RWPE1 (cell line): ENCODE measurements around the gene DDX10.

Experiments used
- CTCF ChIA-PET: fragments of 350-600 bp; sonication (Branson Sonifier 250); formaldehyde crosslinking; extraction: SDS; loops from one replicate; lab custom pipeline; 2021; lab: Yijun Ruan, JAX
- POLR2A ChIA-PET: fragments of 400-600 bp; formaldehyde crosslinking; extraction: SDS; loops from one replicate; lab custom pipeline; 2020; ENCODE audit warnings: antibody characterized with exemption; ENCODE audit not compliant: low non-redundant PET; lab: Yijun Ruan, JAX
- DNase-seq: peaks from one replicate; pipeline ENCODE4 v3.0.0; 2012; ENCODE audit warnings: low spot score
- H3K27ac ChIP-seq: fragments of 450-650 bp; 2 replicates; pipeline ENCODE4 v1.5.1; 2017
- TF ChIP-seq, protein P1 (sequence below): fragments of 450-650 bp; conservative IDR thresholded peaks from 2 replicates; pipeline ENCODE4 v1.5.1; 2017; ENCODE audit warnings: low read depth, mild to moderate bottlenecking

DDX10 gene

DNA sequence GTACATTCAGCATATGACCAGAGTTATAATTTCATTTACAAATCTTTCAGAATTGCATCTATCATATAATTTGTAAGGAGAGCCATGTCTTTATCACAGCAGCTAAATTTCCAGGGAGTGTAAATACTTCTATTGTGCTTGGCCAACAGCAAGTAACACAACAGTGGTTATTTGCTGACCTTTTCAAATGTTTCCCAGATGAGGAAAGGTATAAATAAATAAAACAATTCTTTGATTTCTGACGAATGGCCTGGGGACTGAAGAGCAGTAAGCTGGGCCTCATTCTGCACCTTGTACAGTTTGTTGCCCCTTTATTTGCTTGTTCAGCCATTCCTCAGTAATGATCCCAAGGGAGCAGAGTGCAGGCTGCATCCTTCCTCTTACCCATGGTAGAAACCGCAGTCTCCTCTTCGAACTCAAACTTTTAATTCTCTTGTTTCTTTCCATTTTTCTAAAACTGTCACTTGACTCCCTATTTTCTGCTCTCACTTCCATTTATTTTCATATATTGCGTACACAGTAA, 132.8 kb downstream of the DDX10 start:
- H3K27ac ChIP-seq: no peak overlapping the region
- TF ChIP-seq, protein P1, sequence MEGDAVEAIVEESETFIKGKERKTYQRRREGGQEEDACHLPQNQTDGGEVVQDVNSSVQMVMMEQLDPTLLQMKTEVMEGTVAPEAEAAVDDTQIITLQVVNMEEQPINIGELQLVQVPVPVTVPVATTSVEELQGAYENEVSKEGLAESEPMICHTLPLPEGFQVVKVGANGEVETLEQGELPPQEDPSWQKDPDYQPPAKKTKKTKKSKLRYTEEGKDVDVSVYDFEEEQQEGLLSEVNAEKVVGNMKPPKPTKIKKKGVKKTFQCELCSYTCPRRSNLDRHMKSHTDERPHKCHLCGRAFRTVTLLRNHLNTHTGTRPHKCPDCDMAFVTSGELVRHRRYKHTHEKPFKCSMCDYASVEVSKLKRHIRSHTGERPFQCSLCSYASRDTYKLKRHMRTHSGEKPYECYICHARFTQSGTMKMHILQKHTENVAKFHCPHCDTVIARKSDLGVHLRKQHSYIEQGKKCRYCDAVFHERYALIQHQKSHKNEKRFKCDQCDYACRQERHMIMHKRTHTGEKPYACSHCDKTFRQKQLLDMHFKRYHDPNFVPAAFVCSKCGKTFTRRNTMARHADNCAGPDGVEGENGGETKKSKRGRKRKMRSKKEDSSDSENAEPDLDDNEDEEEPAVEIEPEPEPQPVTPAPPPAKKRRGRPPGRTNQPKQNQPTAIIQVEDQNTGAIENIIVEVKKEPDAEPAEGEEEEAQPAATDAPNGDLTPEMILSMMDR: no peak
- DNase-seq: no peak
- ChIA-PET POLR2A (no interaction called here), CTCF (no interaction called here)

DNA sequence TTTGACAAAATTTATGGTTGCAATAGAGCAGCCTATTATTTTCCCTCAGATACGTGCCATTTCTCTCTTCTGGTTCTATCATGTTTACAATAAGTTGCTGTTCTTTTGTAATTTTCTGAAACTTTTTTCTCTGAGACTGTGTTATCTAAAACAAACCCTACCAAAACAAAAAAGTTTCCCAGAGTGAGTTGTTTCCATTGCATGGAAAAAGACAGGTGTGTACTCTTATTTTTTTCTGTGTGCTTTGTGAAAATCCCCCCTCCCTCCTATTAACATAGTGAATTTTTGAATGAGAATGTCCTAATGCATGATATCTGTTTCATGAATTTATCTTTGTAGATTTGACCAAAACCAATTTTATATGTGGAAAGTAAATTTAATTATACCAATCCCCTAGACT, 137.6 kb downstream of the DDX10 start:
- ChIA-PET POLR2A (no interaction called here), CTCF (no interaction called here)
- no peak for DNase-seq
- H3K27ac ChIP-seq: no peak overlapping the region
- TF ChIP-seq, protein P1: no peak

DNA sequence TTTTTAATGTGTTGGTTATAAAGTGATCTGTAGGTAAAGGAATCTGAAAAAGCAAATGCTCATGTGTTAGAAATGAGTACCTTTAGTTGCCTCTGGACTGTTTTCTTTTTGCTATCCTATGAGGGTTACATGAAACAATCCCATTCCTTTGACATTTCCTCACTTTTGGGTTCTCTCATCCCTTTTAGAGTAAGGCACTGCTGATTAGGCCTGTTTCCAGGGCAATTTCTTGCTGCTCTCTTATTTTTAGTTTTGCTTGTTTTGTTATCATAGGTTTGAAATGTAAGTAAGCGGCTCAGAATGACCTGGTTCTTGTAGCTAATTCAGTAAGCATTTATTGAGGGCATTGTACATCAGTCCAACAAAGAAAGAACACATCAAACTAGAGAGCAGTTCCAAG, 138.9 kb downstream of the DDX10 start:
- H3K27ac ChIP-seq: no peak overlapping the region
- ChIA-PET POLR2A (no interaction called here), CTCF (no interaction called here)
- DNase-seq: no peak
- TF ChIP-seq, protein P1: no peak

DNA sequence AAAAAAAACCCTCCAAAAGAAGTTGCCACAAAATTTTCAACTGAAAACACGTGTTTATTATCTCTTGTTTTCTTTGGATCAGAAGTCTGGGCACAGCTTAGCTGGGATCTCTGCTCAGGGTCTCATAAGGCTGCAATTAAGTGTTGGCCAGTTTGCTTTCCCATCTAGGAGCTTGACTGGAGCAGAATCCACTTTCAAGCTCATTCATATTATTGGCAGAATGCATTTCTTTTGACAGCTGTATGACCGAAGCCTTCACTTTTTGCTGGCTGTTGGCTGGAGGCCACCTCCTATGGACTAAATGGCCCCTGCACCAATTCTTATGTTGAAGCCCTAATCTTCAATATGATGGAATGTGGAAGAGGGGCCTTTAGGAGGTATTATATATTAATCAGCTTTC, 139.6 kb downstream of the DDX10 start:
- H3K27ac ChIP-seq: no peak overlapping the region
- ChIA-PET POLR2A (no interaction called here), CTCF (no interaction called here)
- DNase-seq: no peak
- TF ChIP-seq, protein P1: no peak

DNA sequence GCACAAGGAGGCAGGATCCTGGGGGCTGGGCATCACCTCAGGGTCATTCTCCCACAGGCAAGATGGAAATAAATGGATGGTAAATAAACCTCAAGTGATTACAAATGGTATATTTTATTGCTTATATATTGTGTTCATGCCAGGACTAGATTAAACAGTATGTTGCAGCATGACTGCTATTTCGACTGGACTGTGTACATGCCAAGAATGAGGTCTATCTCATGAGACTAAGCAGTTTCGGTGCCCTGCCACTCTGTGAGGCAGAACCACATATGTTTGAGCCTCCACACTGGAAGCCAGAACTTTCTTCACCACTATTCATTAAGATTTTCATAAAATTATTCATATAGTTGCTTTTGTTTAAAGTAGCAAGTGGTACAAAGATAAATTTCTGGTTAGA, 140.2 kb downstream of the DDX10 start:
- no peak overlapping the region for H3K27ac ChIP-seq
- CTCF ChIA-PET: no interaction called here
- no peak for DNase-seq
- TF ChIP-seq, protein P1: no peak
- POLR2A ChIA-PET: no interaction called here

DNA sequence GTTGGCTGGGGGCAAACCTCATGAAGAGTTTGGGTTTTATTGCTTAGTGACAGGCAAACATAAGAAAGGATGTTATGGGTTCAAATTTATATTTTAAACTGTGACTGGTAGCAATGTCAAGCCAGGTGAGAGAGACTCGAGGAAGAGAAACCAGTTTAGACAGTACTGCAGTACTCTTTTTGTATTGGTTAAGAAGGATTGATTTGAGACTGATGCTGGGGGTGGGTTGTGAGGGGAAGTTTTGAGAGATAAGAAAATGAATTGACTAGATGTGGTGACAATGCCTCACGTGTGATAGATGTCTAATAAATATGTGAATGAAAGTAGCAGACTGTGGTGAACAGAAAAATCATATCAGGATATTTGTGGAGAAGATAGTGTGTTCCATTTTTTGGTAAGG, 142.4 kb downstream of the DDX10 start:
- TF ChIP-seq, protein P1: no peak
- CTCF ChIA-PET: no interaction called here
- POLR2A ChIA-PET: no interaction called here
- H3K27ac ChIP-seq: no peak overlapping the region
- DNase-seq: no peak

DNA sequence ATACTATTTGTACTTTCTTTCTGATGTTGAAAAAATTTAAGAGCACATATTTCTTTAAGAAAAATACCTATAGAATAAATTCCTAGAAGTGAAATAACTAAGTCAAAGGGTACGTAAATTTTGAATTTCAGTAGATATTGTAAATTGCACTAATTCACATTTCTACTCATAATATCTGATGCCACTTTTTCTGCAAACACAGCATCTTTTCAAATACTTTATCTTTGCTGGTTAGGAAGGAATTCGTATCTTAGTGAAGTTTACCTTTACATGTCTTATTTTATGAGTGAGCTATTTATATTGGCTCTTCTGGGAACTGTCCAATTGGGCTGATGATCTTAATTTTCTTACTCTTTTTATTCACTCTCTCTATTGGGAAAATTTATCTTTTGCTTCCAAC, 148.2 kb downstream of the DDX10 start:
- TF ChIP-seq, protein P1: no peak
- no peak for DNase-seq
- CTCF ChIA-PET: interaction anchor here (0.7 kb wide), 1 partner anchor 54 kb away, joined by 4 read pairs; no protein-coding TSS in a partner anchor
- no peak overlapping the region for H3K27ac ChIP-seq
- POLR2A ChIA-PET: no interaction called here
